Glutamatergic neuron (in vitro differentiated cells): ENCODE data around the gene ANKLE2. TPM values are rescaled to one million over a fixed set of nuclear protein-coding genes. Genes with fewer than 3 reads are reported as not detected.
"Not testable (repeated sequence)": the region's sequence is repeated elsewhere in the genome, so short reads cannot be mapped to it uniquely, and the experiment has no call there.

Experiments used
- DNase-seq: peaks from one replicate; pipeline ENCODE4 v3.0.0; 2022
- H3K27ac Mint-ChIP-seq: one replicate; pipeline ENCODE4 v1.8.0; 2020; ENCODE audit warnings: mild to moderate bottlenecking, mixed read lengths, inconsistent platforms; ENCODE audit not compliant: unreplicated experiment
- H3K27me3 Mint-ChIP-seq: one replicate; pipeline ENCODE4 v1.8.0; 2020; ENCODE audit warnings: mild to moderate bottlenecking, moderate library complexity, mixed read lengths, inconsistent platforms; ENCODE audit not compliant: unreplicated experiment
- H3K36me3 Mint-ChIP-seq: one replicate; pipeline ENCODE4 v1.8.0; 2020; ENCODE audit warnings: mild to moderate bottlenecking, mixed read lengths, inconsistent platforms; ENCODE audit not compliant: unreplicated experiment
- H3K4me1 Mint-ChIP-seq: one replicate; pipeline ENCODE4 v1.8.0; 2020; ENCODE audit warnings: mild to moderate bottlenecking, low read depth, mixed read lengths, inconsistent platforms; ENCODE audit not compliant: unreplicated experiment
- H3K4me3 Mint-ChIP-seq: one replicate; pipeline ENCODE4 v1.8.0; 2020; ENCODE audit warnings: mild to moderate bottlenecking, mixed read lengths, inconsistent platforms; ENCODE audit not compliant: unreplicated experiment
- H3K9me3 Mint-ChIP-seq: one replicate; pipeline ENCODE4 v1.8.0; 2020; ENCODE audit warnings: mild to moderate bottlenecking, moderate library complexity, mixed read lengths, inconsistent platforms; ENCODE audit not compliant: unreplicated experiment
- CTCF ChIP-seq: fragments of 200-600 bp; sonication (generic); IDR thresholded peaks from one replicate; pipeline ENCODE4 v1.5.0; 2021; ENCODE audit not compliant: partially characterized antibody, unreplicated experiment
- total RNA-seq: library from RNA; stranded (reverse); fragmentation: NEBNext Ultra II Directional; extraction: Animal tissue kit (Norgen Biotek cat#: 25700); gene quantifications from one replicate; pipeline ENCODE4 v1.2.1, GENCODE V29; 2021; ENCODE audit not compliant: unreplicated experiment

Gene ANKLE2
- total RNA-seq, 1 donor from 2014 or later: 105 TPM

GRCh38 chr12:132766380-132767085, 4.9 kb upstream of the ANKLE2 start:
- Mint-ChIP-seq H3K4me1 (peaks cover 2% of the 10 kb centered on the region), H3K9me3 (peaks cover 6% of the 10 kb centered on the region), H3K36me3 (no peaks in the 10 kb centered on the region), H3K27me3 (peaks cover 2% of the 10 kb centered on the region), H3K27ac (no peak overlapping the region), H3K4me3 (no peak overlapping the region)
- no peak for TF ChIP-seq CTCF
- DNase-seq: no peak

- no peak for TF ChIP-seq CTCF
- Mint-ChIP-seq H3K36me3 (no peaks in the 10 kb centered on the region), H3K9me3 (peaks cover 10% of the 10 kb centered on the region), H3K27ac (no peak overlapping the region), H3K4me1 (peaks cover 7% of the 10 kb centered on the region), H3K4me3 (no peak overlapping the region), H3K27me3 (peaks cover 5% of the 10 kb centered on the region)
- DNase-seq: no peak
These were observed 3.7 kb upstream of the ANKLE2 start for GRCh38 chr12:132765361-132765760.

- TF ChIP-seq CTCF: no peak
- no peaks in the 10 kb centered on the region for H3K36me3 Mint-ChIP-seq
- H3K27me3 Mint-ChIP-seq: peaks cover 5% of the 10 kb centered on the region
- peaks cover 13% of the 10 kb centered on the region for H3K9me3 Mint-ChIP-seq
- H3K4me1 Mint-ChIP-seq: peaks cover 12% of the 10 kb centered on the region
- no peak for DNase-seq
- H3K27ac Mint-ChIP-seq: peak overlapping the region; percentile 70
- no peak overlapping the region for H3K4me3 Mint-ChIP-seq
These were observed 2.6 kb upstream of the ANKLE2 start for GRCh38 chr12:132764231-132764630.

- Mint-ChIP-seq H3K27me3 (peaks cover 5% of the 10 kb centered on the region), H3K36me3 (no peaks in the 10 kb centered on the region), H3K4me1 (peaks cover 10% of the 10 kb centered on the region), H3K27ac (peak overlapping the region; percentile 48), H3K4me3 (peak overlapping the region; percentile 74), H3K9me3 (peaks cover 10% of the 10 kb centered on the region)
- DNase-seq: peak; percentile 87
- no peak for TF ChIP-seq CTCF
These were observed 420 bp upstream of the ANKLE2 start for GRCh38 chr12:132761921-132762583.

GRCh38 chr12:132759359-132759758, 2.3 kb downstream of the ANKLE2 start:
- H3K9me3 Mint-ChIP-seq: peaks cover 10% of the 10 kb centered on the region
- no peaks in the 10 kb centered on the region for H3K36me3 Mint-ChIP-seq
- no peak overlapping the region for H3K27ac Mint-ChIP-seq
- TF ChIP-seq CTCF: no peak
- H3K27me3 Mint-ChIP-seq: peaks cover 5% of the 10 kb centered on the region
- H3K4me3 Mint-ChIP-seq: no peak overlapping the region
- DNase-seq: no peak
- H3K4me1 Mint-ChIP-seq: peaks cover 10% of the 10 kb centered on the region

GRCh38 chr12:132758825-132759224, 2.8 kb downstream of the ANKLE2 start:
- not testable (repeated sequence) for H3K27me3 Mint-ChIP-seq, H3K4me1 Mint-ChIP-seq, H3K9me3 Mint-ChIP-seq, H3K27ac Mint-ChIP-seq, H3K4me3 Mint-ChIP-seq, H3K36me3 Mint-ChIP-seq, DNase-seq
